ENCODE results near the gene SHKBP1.

The SHKBP1 gene

GRCh38 chr19:40575326-40575725 lies 1.3 kb upstream of the SHKBP1 start:
- DNase-seq = no peak
- Histone ChIP-seq H3K4me3 (no peak overlapping the region), H3K27ac (no peak overlapping the region), H3K9me3 (no peaks in the 10 kb centered on the region), H3K27me3 (no peaks in the 10 kb centered on the region), H3K36me3 (peaks cover 2 to 9% (median 2%) of the 10 kb centered on the region in 3 donors), H3K4me1 (peaks cover 0 to 27% (median 14%) of the 10 kb centered on the region in 4 donors)
- TF ChIP-seq CTCF (IDR thresholded peaks at IDR 0.05) = no peak
- intact Hi-C loops (cut with DNase I; ENCODE audit: low total_unique reads) = no loop called here

DNA sequence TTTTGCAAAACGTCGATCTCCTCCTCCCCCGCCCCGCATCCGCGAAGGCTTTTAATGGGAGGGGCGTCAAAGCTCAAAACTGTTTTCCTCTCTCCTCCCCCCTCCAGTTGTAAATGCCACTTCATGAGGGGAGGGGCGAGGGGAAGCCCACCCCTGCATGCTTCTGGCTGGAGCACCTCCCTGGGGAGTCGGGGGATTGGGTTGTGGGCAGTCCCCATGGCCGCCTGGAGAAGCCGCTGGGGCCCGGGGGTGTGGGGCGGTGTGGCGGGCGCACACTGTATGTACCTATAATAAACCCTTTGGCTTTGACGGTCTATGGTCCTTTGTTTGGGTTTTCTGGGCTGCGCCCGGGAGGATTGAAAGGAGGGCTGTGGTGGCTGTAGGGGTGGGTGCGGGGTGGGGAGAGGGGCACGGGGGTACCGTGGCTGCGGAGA lies 505 bp upstream of the SHKBP1 start:
- DNase-seq = no peak
- Histone ChIP-seq H3K27ac (peak overlapping the region; percentile 75 to 81), H3K4me1 (peaks cover 0 to 20% (median 11%) of the 10 kb centered on the region in 4 donors), H3K4me3 (peak overlapping the region; percentile 78 to 82), H3K27me3 (no peaks in the 10 kb centered on the region), H3K9me3 (no peaks in the 10 kb centered on the region), H3K36me3 (peaks cover 10 to 17% (median 11%) of the 10 kb centered on the region in 3 donors)
- TF ChIP-seq CTCF (IDR thresholded peaks at IDR 0.05) = no peak
- intact Hi-C loops (cut with DNase I; ENCODE audit: low total_unique reads) = no loop called here

- Histone ChIP-seq H3K9me3 (no peaks in the 10 kb centered on the region), H3K36me3 (peaks cover 16 to 40% (median 34%) of the 10 kb centered on the region in 3 donors), H3K4me1 (peaks cover 0 to 19% (median 11%) of the 10 kb centered on the region in 4 donors), H3K27ac (no peak overlapping the region), H3K4me3 (no peak overlapping the region), H3K27me3 (no peaks in the 10 kb centered on the region)
- DNase-seq = no peak
- TF ChIP-seq CTCF (IDR thresholded peaks at IDR 0.05) = no peak
- intact Hi-C loops (cut with DNase I; ENCODE audit: low total_unique reads) = no loop called here
Measured at GRCh38 chr19:40578442-40578908, 1.8 kb downstream of the SHKBP1 start.

GRCh38 chr19:40580619-40581018 lies 3.9 kb downstream of the SHKBP1 start:
- no peak for DNase-seq
- TF ChIP-seq CTCF (IDR thresholded peaks at IDR 0.05) = no peak
- H3K9me3 ChIP-seq = no peaks in the 10 kb centered on the region
- no peak overlapping the region for H3K27ac ChIP-seq
- H3K4me1 ChIP-seq = peaks cover 0 to 19% (median 11%) of the 10 kb centered on the region in 4 donors
- H3K4me3 ChIP-seq = no peak overlapping the region
- intact Hi-C loops (cut with DNase I; ENCODE audit: low total_unique reads) = no loop called here
- peaks cover 16 to 59% (median 41%) of the 10 kb centered on the region in 3 donors for H3K36me3 ChIP-seq
- no peaks in the 10 kb centered on the region for H3K27me3 ChIP-seq

DNA sequence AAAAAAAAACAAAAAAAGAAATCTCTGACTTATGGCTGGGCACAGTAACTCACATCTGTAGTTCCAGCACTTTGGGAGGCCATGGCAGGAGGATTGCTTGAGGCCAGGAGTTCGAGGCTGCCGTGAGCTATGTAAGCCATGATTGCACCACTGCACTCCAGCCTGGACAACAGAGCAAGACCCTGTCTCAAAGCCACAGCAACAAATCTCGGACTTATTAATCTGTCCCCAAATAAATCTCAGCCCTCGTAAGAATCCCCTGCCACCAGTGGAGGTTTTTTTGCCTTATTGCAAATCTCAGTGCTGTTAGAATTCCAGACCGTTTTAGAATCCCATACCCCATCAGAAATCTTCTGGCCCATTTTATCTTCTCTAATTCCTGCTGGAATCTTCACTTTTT lies 4.9 kb downstream of the SHKBP1 start:
- intact Hi-C loops (cut with DNase I; ENCODE audit: low total_unique reads) = no loop called here

More for the DNA sequence above, 4.9 kb downstream of the SHKBP1 start:
- Histone ChIP-seq H3K27me3 (no peaks in the 10 kb centered on the region), H3K4me3 (no peak overlapping the region), H3K27ac (no peak overlapping the region), H3K36me3 (peaks cover 18 to 62% (median 45%) of the 10 kb centered on the region in 3 donors), H3K9me3 (no peaks in the 10 kb centered on the region), H3K4me1 (peaks cover 0 to 14% (median 8%) of the 10 kb centered on the region in 4 donors)
- DNase-seq = no peak
- TF ChIP-seq CTCF (IDR thresholded peaks at IDR 0.05) = no peak
